A549 (cell line): Measurements from ENCODE around the gene SPNS2. TPM values are rescaled to one million over a fixed set of nuclear protein-coding genes. Genes with fewer than 3 reads are reported as not detected.

Experiments
- ATAC-seq, 2 experiments: fragments of 200-7000 bp in 1 of 2; fragments of >200 bp in 1 of 2; cut with Nextera tagmentation in 1 of 2; cut with Tn5 transposase in 1 of 2; 3 replicates each; pipeline versions ENCODE4 v1.8.0 to v1.9.1; 2018 to 2020; ENCODE audit warnings: mild to moderate bottlenecking in 1 of 2, moderate library complexity in 1 of 2
- CTCF ChIA-PET: fragments of 300-600 bp; sonication (Branson Sonifier 250); formaldehyde crosslinking; extraction: SDS; loops from one replicate; lab custom pipeline; 2021; ENCODE audit warnings: antibody characterized with exemption, inconsistent platforms; lab: Yijun Ruan, JAX
- POLR2A ChIA-PET: fragments of 350-600 bp; formaldehyde crosslinking; extraction: SDS; loops from one replicate; lab custom pipeline; 2021; ENCODE audit warnings: antibody characterized with exemption, inconsistent platforms; lab: Yijun Ruan, JAX
- DNase-seq, 2 experiments: peaks; one replicate each; pipeline versions ENCODE4 v3.0.0 to v3.0.0-alpha.2; 2011 to 2016; ENCODE audit warnings: low read depth in 1 of 2, low spot score in 1 of 2
- FAIRE-seq: peaks from 2 replicates; lab custom pipeline; 2011; peaks lifted over from hg19 to GRCh38; lab: Jason Lieb, UNC
- H3K27ac ChIP-seq, 2 experiments: fragments of >200 bp; sonication (Bioruptor Twin); formaldehyde crosslinking; 3 replicates each; pipeline ENCODE4 v1.5.1; 2016 to 2017
- H3K4me1 ChIP-seq: fragments of >200 bp; sonication (Bioruptor Twin); formaldehyde crosslinking; 3 replicates; pipeline ENCODE4 v1.6.1; 2016
- H3K4me2 ChIP-seq: fragments of >200 bp; sonication (Bioruptor Twin); formaldehyde crosslinking; 3 replicates; pipeline ENCODE4 v1.6.1; 2016
- H3K4me3 ChIP-seq: fragments of >200 bp; sonication (Bioruptor Twin); formaldehyde crosslinking; 3 replicates; pipeline ENCODE4 v1.5.1; 2016
- H3K9me3 ChIP-seq: fragments of >200 bp; sonication (Bioruptor Twin); formaldehyde crosslinking; 3 replicates; pipeline ENCODE4 v1.6.1; 2016
- ATOH8 ChIP-seq: fragments of 250-450 bp; sonication (Bioruptor Pico); IDR thresholded peaks from 2 replicates; pipeline ENCODE4 v1.5.0; 2020; ENCODE audit warnings: low read depth, mild to moderate bottlenecking, moderate library complexity
- BCL3 ChIP-seq: fragments of >200 bp; sonication (Bioruptor Twin); formaldehyde crosslinking; IDR thresholded peaks from 3 replicates; pipeline ENCODE4 v1.6.1; 2016
- CBX8 ChIP-seq: fragments of 200-600 bp; sonication (generic); IDR thresholded peaks from 2 replicates; pipeline ENCODE4 v1.6.1; 2016
- CHD4 ChIP-seq: fragments of 200-600 bp; sonication (generic); IDR thresholded peaks from 2 replicates; pipeline ENCODE4 v1.6.1; 2016; ENCODE audit warnings: antibody characterized with exemption, mild to moderate bottlenecking, borderline replicate concordance
- E2F6 ChIP-seq: IDR thresholded peaks from 2 replicates; pipeline ENCODE4 v1.6.1; 2012; ENCODE audit warnings: low read depth, borderline replicate concordance
- EHF ChIP-seq: fragments of 250-450 bp; sonication (Bioruptor Pico); IDR thresholded peaks from 2 replicates; pipeline ENCODE4 v1.5.0; 2020; ENCODE audit warnings: mild to moderate bottlenecking
- EHMT2 ChIP-seq: fragments of 200-600 bp; sonication (generic); IDR thresholded peaks from 2 replicates; pipeline ENCODE4 v1.6.1; 2016; ENCODE audit warnings: antibody characterized with exemption, low read depth, mild to moderate bottlenecking, moderate library complexity
- FOSB ChIP-seq: fragments of 250-450 bp; sonication (Bioruptor Pico); IDR thresholded peaks from 2 replicates; pipeline ENCODE4 v1.5.0; 2020; ENCODE audit warnings: mild to moderate bottlenecking, moderate library complexity
- GATA3 ChIP-seq: IDR thresholded peaks from 2 replicates; pipeline ENCODE4 v1.6.1; 2012; ENCODE audit warnings: borderline replicate concordance
- HEYL ChIP-seq: fragments of 250-450 bp; sonication (Bioruptor Pico); IDR thresholded peaks from 2 replicates; pipeline ENCODE4 v1.8.0; 2021; ENCODE audit warnings: mild to moderate bottlenecking, moderate library complexity
- HOXB5 ChIP-seq: fragments of 250-450 bp; sonication (Bioruptor Pico); IDR thresholded peaks from 2 replicates; pipeline ENCODE4 v1.5.0; 2020; ENCODE audit warnings: mild to moderate bottlenecking, moderate library complexity
- JUN ChIP-seq, 2 experiments: fragments of >200 bp; sonication (Bioruptor Twin); formaldehyde crosslinking; IDR thresholded peaks; 2 replicates in 1 of 2; 3 replicates in 1 of 2; pipeline ENCODE4 v1.6.1; 2016 to 2017
- JUNB ChIP-seq: fragments of >200 bp; sonication (Bioruptor Twin); formaldehyde crosslinking; IDR thresholded peaks from 2 replicates; pipeline ENCODE4 v1.6.1; 2016
- KDM1A ChIP-seq: fragments of 200-600 bp; sonication (generic); IDR thresholded peaks from 2 replicates; pipeline ENCODE4 v1.6.1; 2016; ENCODE audit warnings: low read depth, mild to moderate bottlenecking
- KDM5A ChIP-seq: fragments of 200-600 bp; sonication (generic); IDR thresholded peaks from 2 replicates; pipeline ENCODE4 v1.6.1; 2016; ENCODE audit warnings: antibody characterized with exemption, mild to moderate bottlenecking
- MYC ChIP-seq: IDR thresholded peaks from 2 replicates; pipeline ENCODE4 v1.6.1; 2012; ENCODE audit warnings: mild to moderate bottlenecking, inconsistent platforms, low read length, improper control_type of control experiment, borderline replicate concordance
- NFE2L2 ChIP-seq: fragments of 150-350 bp; conservative IDR thresholded peaks from 2 replicates; pipeline ENCODE4 v1.6.1; 2014; ENCODE audit warnings: low read length
- PHF8 ChIP-seq: fragments of 200-600 bp; sonication (generic); IDR thresholded peaks from 2 replicates; pipeline ENCODE4 v1.6.1; 2016; ENCODE audit warnings: low read depth, mild to moderate bottlenecking, antibody characterized with exemption, moderate library complexity, borderline replicate concordance
- POLR2A ChIP-seq: IDR thresholded peaks from 2 replicates; pipeline ENCODE4 v1.6.1; 2012; ENCODE audit warnings: mild to moderate bottlenecking, low read length
- POLR2AphosphoS2 ChIP-seq: conservative IDR thresholded peaks from 2 replicates; pipeline ENCODE4 v1.6.1; 2012; ENCODE audit warnings: low read length, improper control_type of control experiment, inconsistent platforms
- RAD21 ChIP-seq, 2 experiments: fragments of >200 bp in 1 of 2; sonication (Bioruptor Twin) in 1 of 2; formaldehyde crosslinking in 1 of 2; IDR thresholded peaks in 1 of 2; conservative IDR thresholded peaks in 1 of 2; 2 replicates in 1 of 2; 3 replicates in 1 of 2; pipeline ENCODE4 v1.6.1; 2012 to 2018; ENCODE audit warnings: inconsistent platforms in 1 of 2
- RARB ChIP-seq: fragments of 250-450 bp; sonication (Bioruptor Pico); IDR thresholded peaks from 2 replicates; pipeline ENCODE4 v1.8.0; 2021; ENCODE audit warnings: mild to moderate bottlenecking, moderate library complexity
- RFX5 ChIP-seq: fragments of 450-650 bp; IDR thresholded peaks from 2 replicates; pipeline ENCODE4 v1.7.1; 2014; ENCODE audit warnings: antibody characterized with exemption, mild to moderate bottlenecking, moderate library complexity
- RNF2 ChIP-seq: fragments of 200-600 bp; sonication (generic); IDR thresholded peaks from 2 replicates; pipeline ENCODE4 v1.6.1; 2016; ENCODE audit warnings: low read depth, mild to moderate bottlenecking, antibody characterized with exemption, moderate library complexity, borderline replicate concordance
- SMC3 ChIP-seq: fragments of >200 bp; sonication (Bioruptor Twin); formaldehyde crosslinking; IDR thresholded peaks from 3 replicates; pipeline ENCODE4 v1.6.1; 2018; ENCODE audit warnings: inconsistent platforms
- SREBF2 ChIP-seq: fragments of 450-650 bp; IDR thresholded peaks from 2 replicates; pipeline ENCODE4 v1.6.1; 2014; ENCODE audit warnings: mild to moderate bottlenecking, moderate library complexity
- TFCP2L1 ChIP-seq: fragments of 250-450 bp; sonication (Bioruptor Pico); IDR thresholded peaks from 2 replicates; pipeline ENCODE4 v1.5.0; 2021; ENCODE audit warnings: mild to moderate bottlenecking
- USF2 ChIP-seq: fragments of 450-650 bp; IDR thresholded peaks from 2 replicates; pipeline ENCODE4 v1.6.1; 2014; ENCODE audit warnings: antibody characterized with exemption
- ZFP36 ChIP-seq: fragments of 450-650 bp; IDR thresholded peaks from 2 replicates; pipeline ENCODE4 v1.6.1; 2014; ENCODE audit warnings: borderline replicate concordance; ENCODE audit not compliant: partially characterized antibody
- ZSCAN20 ChIP-seq: fragments of 250-450 bp; sonication (Bioruptor Pico); IDR thresholded peaks from 2 replicates; pipeline ENCODE4 v1.8.0; 2022; ENCODE audit warnings: mild to moderate bottlenecking, moderate library complexity
- WGBS: methylation state at CpG from one replicate; pipeline ENCODE4 v1.1.6; 2017; ENCODE audit errors: missing lambda C conversion rate; 5-methylcytosine and 5-hydroxymethylcytosine counted together
- polyA plus RNA-seq, 4 experiments: library from polyadenylated mRNA; depleted of rRNA in 3 of 4; stranded (reverse); fragments of >200 nt; fragmentation: RNase III in 1 of 4; extraction: RNeasy Plus Mini Kit Qiagen cat#74134 plus additional on column Dnase treatment in 1 of 4; gene quantifications; 2 replicates in 3 of 4; 3 replicates in 1 of 4; pipeline ENCODE4 v1.2.3, GENCODE V29; 2011 to 2017
- TF ChIP-seq, protein P1 (sequence below): IDR thresholded peaks from 2 replicates; pipeline ENCODE4 v1.6.1; 2012

SPNS2 gene
- polyA plus RNA-seq, 2 of the 4 experiments (the other 2 are of a cell fraction), result 0.27 to 0.46 TPM

DNA sequence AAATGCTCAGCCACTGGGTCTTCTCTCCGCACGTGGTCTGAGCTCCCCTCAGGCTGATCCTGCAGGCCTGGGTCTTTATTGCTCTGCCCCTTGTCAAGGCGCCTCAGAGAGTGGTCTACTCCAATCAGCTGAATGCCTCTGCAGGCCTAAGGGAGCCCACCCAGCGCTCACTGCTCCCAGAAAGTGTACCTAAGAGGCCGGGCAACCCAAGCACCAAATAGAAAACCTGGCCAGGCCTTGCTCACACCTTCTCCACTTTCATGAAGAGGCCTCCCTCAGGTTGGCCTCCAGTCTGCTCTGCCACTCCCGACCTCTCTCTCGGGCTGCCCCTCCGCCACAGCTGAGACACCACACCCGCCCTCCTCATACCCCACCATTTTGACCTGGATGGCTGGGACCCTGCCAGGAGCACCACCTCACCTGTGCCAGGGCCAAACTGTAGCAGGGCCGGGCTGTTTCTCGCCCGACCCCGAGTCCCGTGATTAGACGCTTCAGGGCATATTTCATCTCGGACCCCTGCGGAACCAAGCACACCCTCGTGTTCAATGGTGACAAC is 55.8 kb downstream of the SPNS2 start:
- ATAC-seq, result peak; percentile 0 to 18; a peak in 3 of 6 replicates

DNA sequence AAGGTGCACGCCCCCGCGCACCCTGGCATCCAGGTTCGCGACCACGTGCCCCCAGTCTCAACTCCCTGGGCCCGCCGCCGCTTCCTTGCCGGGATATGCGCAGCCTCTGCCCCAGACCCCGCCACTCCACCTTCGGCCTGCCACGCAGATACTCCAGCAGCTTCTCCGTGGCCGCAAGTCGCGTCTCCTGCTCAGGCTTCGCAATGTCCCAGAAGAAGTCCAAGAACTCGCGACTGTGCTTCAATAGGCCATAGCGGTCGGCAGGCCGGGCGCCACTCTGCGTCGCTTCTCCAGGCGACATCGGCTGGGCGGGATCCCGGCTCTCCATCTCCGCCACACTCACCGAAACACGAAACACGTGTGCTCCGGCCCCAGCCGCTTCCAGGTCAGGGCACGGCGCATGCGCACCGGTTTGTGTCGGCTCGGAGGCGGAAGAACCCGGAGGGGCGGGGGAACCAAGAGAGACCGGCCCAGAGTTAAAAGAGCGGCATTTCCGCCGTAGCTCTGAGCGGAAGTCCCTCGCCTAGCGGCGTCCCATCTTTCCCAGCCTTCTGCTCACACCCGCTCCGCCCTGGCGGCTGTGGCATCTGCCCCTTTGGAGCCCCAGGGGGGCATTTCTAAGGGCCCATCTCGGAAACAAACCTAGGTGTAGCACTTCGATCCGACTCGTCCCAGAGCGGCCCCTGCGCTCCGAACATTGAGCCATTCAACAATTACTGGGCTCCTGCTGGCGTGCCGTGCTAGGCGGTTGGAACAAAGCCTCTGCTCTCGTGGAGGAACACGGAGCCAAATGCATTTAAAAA is 56.5 kb downstream of the SPNS2 start, which contains the start of gene MYBBP1A:
MYBBP1A (minus strand) TSS at position 388 of the 803 bp plus-strand sequence; CDS start at position 328, 60 bp downstream.
- peak within 1 kb of the TSS; percentile 84 to 89 for H3K27ac ChIP-seq
- peak; percentile 92 to 97 for ATAC-seq
- H3K4me3 ChIP-seq, result peak within 1 kb of the TSS; percentile 92
- H3K9me3 ChIP-seq, result no peaks in the 10 kb centered on the region
- POLR2A ChIA-PET, result interaction anchor here (0.6 to 2.3 kb wide), 11 partner anchors 10 to 181 kb away, joined by 3 to 13 read pairs (median 5); partner anchors contain the start of gene SPNS2
- peaks cover 16% of the 10 kb centered on the region for H3K4me1 ChIP-seq
- H3K4me2 ChIP-seq, result peak within 1 kb of the TSS; percentile 87
- 2% methylated on average over 44 of the region's 69 CpGs for WGBS
- DNase-seq, result peak; percentile 97 to 100
- peak; percentile 94 for FAIRE-seq
- CTCF ChIA-PET, result interaction anchor here (1.0 to 5.9 kb wide), 5 partner anchors 11 to 62 kb away, joined by 3 to 78 read pairs (median 4); no protein-coding TSS in a partner anchor
- TF ChIP-seq RFX5 (no peak), EHMT2 (no peak), USF2 (peak; percentile 55; the same call in 1 of the 2 replicates), HOXB5 (CRISPR knock-in tag) (0 out of 2 replicates have a peak, but pooled peaks have one; percentile 49), ZSCAN20 (no peak), POLR2A (peak; percentile 91), GATA3 (peak; percentile 48; the same call in 1 of the 2 replicates), KDM1A (peak; percentile 28; the same call in 1 of the 2 replicates), BCL3 (peak; percentile 98), RNF2 (no peak), NFE2L2 (no peak), KDM5A (0 out of 2 replicates have a peak, but pooled peaks have one; percentile 27), SREBF2 (no peak), FOSB (CRISPR knock-in tag) (no peak), JUN (IDR thresholded peaks at IDR 0.05) (peak; percentile 78 to 97; a peak in 4 of 5 replicates), TFCP2L1 (CRISPR knock-in tag) (0 out of 2 replicates have a peak, but pooled peaks have one; percentile 10), CBX8 (no peak), ATOH8 (CRISPR knock-in tag) (0 out of 2 replicates have a peak, but pooled peaks have one; percentile 28), MYC (peak; percentile 70), E2F6 (peak; percentile 93), RARB (CRISPR knock-in tag) (no peak), EHF (CRISPR knock-in tag) (no peak; the same call in 1 of the 2 replicates), POLR2AphosphoS2 (no peak), PHF8 (peak; percentile 80), HEYL (no peak), JUNB (no peak), CHD4 (no peak), RAD21 (conservative IDR thresholded peaks at IDR 0.05 in 1 of 2, IDR thresholded peaks at IDR 0.05 in 1 of 2) (no peak), ZFP36 (no peak)
- TF ChIP-seq, protein P1, sequence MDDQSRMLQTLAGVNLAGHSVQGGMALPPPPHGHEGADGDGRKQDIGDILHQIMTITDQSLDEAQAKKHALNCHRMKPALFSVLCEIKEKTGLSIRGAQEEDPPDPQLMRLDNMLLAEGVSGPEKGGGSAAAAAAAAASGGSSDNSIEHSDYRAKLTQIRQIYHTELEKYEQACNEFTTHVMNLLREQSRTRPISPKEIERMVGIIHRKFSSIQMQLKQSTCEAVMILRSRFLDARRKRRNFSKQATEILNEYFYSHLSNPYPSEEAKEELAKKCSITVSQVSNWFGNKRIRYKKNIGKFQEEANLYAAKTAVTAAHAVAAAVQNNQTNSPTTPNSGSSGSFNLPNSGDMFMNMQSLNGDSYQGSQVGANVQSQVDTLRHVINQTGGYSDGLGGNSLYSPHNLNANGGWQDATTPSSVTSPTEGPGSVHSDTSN, result 0 out of 2 replicates have a peak, but pooled peaks have one; percentile 44

More for the DNA sequence above, 55.8 kb downstream of the SPNS2 start:
- CTCF ChIA-PET, result interaction anchor here (0.8 to 5.9 kb wide), 6 partner anchors 11 to 71 kb away, joined by 3 to 78 read pairs (median 4); no protein-coding TSS in a partner anchor
- POLR2A ChIA-PET, result interaction anchor here (1.3 to 2.3 kb wide), 3 partner anchors 11 to 56 kb away, joined by 3 to 13 read pairs (median 4); partner anchors contain the start of gene SPNS2
- no peak for FAIRE-seq
- WGBS, result 18% methylated on average over 10 of the region's 18 CpGs
- peak overlapping the region; percentile 84 to 89 for H3K27ac ChIP-seq
- peak overlapping the region; percentile 87 for H3K4me2 ChIP-seq
- H3K9me3 ChIP-seq, result no peaks in the 10 kb centered on the region
- DNase-seq, result no peak
- no peak for TF ChIP-seq SMC3
- TF ChIP-seq TFCP2L1 (CRISPR knock-in tag), result no peak
- peaks cover 23% of the 10 kb centered on the region for H3K4me1 ChIP-seq
- peak overlapping the region; percentile 92 for H3K4me3 ChIP-seq
